Bronchial epithelial cell (primary cell): ENCODE results near the gene POMC. TPM values are rescaled to one million over a fixed set of nuclear protein-coding genes. Genes with fewer than 3 reads are reported as not detected.
"Not testable (repeated sequence)": the region's sequence is repeated elsewhere in the genome, so short reads cannot be mapped to it uniquely, and the experiment has no call there.

Experiments
- DNase-seq: peaks from one replicate; pipeline ENCODE4 v3.0.0-alpha.2; 2010; ENCODE audit warnings: low read depth
- FAIRE-seq: peaks from 2 replicates; lab custom pipeline; 2011; peaks lifted over from hg19 to GRCh38; lab: Jason Lieb, UNC
- H3K27me3 ChIP-seq: 2 replicates; pipeline ENCODE4 v1.5.1; 2011; ENCODE audit warnings: low read length; ENCODE audit not compliant: control insufficient read depth, insufficient read depth
- H3K36me3 ChIP-seq: 2 replicates; pipeline ENCODE4 v1.5.1; 2011; ENCODE audit warnings: low read length; ENCODE audit not compliant: control insufficient read depth, insufficient read depth
- H3K4me3 ChIP-seq: 2 replicates; pipeline ENCODE4 v1.5.1; 2011; ENCODE audit warnings: mild to moderate bottlenecking, low read depth, low read length, control low read depth
- CTCF ChIP-seq: IDR thresholded peaks from 2 replicates; pipeline ENCODE4 v1.5.1; 2011; ENCODE audit warnings: mild to moderate bottlenecking, moderate library complexity, low read length, control low read depth, inconsistent platforms; ENCODE audit not compliant: insufficient read depth, severe bottlenecking
- total RNA-seq: library from RNA; depleted of rRNA; stranded (reverse); fragments of >200 nt; gene quantifications from 2 replicates; pipeline ENCODE4 v1.2.1, GENCODE V29; 2014

The POMC gene
- total RNA-seq, 1 donor from 2014 or later, result 0.26 TPM

GRCh38 chr2:25145803-25146202, 22.6 kb downstream of the POMC start:
- TF ChIP-seq CTCF, result no peak
- DNase-seq, result no peak
- peak; percentile 70 for FAIRE-seq
- H3K4me3 ChIP-seq, result no peak overlapping the region
- H3K36me3 ChIP-seq, result no peaks in the 10 kb centered on the region
- no peaks in the 10 kb centered on the region for H3K27me3 ChIP-seq

DNA sequence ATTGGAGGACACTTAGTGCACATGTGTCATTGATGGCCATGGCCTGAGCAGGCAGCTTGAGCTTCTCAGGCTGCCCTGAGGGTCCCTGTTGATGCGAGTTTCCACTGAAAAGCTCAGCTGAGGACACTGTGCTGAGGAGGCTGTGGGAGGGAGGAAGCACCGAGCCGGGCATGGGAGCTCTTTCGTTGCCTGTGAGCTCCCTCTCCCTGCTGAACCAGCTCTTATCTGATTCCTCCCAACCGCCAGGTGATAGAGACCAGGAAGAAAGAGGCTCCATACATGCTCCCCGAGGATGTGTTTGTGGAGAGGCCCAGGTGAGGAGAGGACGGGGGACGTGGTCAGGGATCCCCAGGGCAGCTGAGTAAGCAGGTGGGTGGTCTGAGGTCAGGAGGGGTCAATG, 27.3 kb downstream of the POMC start:
- no peaks in the 10 kb centered on the region for H3K36me3 ChIP-seq
- TF ChIP-seq CTCF, result no peak
- DNase-seq (no peak), FAIRE-seq (no peak)
- no peak overlapping the region for H3K4me3 ChIP-seq
- peaks cover 2% of the 10 kb centered on the region for H3K27me3 ChIP-seq

- H3K36me3 ChIP-seq, H3K4me3 ChIP-seq, DNase-seq, H3K27me3 ChIP-seq, FAIRE-seq: not testable (repeated sequence)
Measured at GRCh38 chr2:25140535-25140934, 27.8 kb downstream of the POMC start.

GRCh38 chr2:25132693-25133092, 35.7 kb downstream of the POMC start:
- Histone ChIP-seq H3K27me3 (peaks cover 22% of the 10 kb centered on the region), H3K4me3 (no peak overlapping the region), H3K36me3 (no peaks in the 10 kb centered on the region)
- DNase-seq (no peak), FAIRE-seq (no peak)
- TF ChIP-seq CTCF, result no peak

DNA sequence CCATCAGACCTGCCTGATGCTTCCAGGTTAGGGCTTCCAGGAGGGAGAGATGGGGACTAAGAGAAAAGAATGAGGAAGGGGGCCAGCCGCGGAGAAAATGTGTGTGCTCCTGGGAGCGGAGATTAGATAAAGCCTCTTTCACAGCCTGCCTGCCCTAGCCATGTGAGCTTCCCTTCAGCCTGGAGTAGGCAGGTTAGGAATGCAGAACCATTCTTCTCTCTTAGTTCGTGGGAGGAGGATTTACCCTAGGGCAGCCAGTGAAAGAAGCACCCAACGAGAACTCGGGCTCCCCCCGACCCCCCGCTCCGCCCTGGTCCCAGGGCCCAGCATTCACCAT, 36.1 kb downstream of the POMC start:
- no peak for TF ChIP-seq CTCF
- DNase-seq (no peak), FAIRE-seq (no peak)
- no peaks in the 10 kb centered on the region for H3K36me3 ChIP-seq
- peaks cover 22% of the 10 kb centered on the region for H3K27me3 ChIP-seq
- peak overlapping the region; percentile 14 for H3K4me3 ChIP-seq

DNA sequence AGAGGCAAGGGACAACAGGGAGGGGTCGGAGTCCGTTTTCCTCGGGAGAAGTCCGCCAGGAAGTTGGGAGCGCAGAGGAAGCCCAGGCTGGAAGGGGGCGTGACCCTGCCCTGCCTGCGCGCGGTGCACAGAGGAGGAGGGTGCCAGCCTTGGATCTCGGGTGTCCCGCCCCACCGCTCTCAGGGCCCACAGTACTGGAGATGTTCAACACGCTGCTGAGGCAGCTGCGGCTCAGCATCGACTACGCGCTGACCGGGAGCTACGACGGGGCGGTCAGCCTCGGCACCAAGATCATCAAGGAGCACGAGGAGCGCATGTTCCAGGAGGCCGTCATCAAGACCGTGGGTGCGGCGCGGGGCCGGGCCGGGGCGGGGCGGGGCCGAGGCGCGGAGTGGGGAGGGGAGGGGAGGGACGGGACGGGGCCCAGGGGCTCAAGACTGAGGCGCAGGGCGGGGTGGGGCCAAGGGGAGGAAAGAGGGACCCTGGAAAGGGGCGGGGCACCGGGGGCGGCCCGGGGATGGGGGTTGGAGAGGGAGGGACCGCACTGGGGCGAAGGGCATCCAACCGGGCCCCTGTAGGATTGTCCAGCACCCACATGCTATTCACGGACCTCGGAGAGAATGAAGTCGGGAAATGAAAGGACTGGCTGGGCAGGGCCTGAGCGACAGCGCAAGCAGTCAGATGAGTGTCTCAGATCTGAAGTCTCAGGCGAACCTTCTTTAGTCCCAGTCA, 36.6 kb downstream of the POMC start:
- no peak for TF ChIP-seq CTCF
- peak overlapping the region; percentile 14 for H3K4me3 ChIP-seq
- FAIRE-seq (no peak), DNase-seq (no peak)
- H3K27me3 ChIP-seq, result peaks cover 22% of the 10 kb centered on the region
- no peaks in the 10 kb centered on the region for H3K36me3 ChIP-seq
